H1 (cell line): ENCODE results near the gene KANSL1L. TPM values are rescaled to one million over a fixed set of nuclear protein-coding genes. Genes with fewer than 3 reads are reported as not detected.

ENCODE experiments used
- ASH2L ChIP-seq: fragments of 200-600, 300-600 bp; sonication (generic); IDR thresholded peaks from one replicate; pipeline ENCODE4 v1.7.1; 2017; ENCODE audit warnings: low read length
- CBX8 ChIP-seq: fragments of 300-800, 300-1000 bp; sonication (generic); IDR thresholded peaks from 2 replicates; pipeline ENCODE4 v1.7.1; 2016; ENCODE audit warnings: low read depth, low read length, borderline replicate concordance
- CREB1 ChIP-seq: IDR thresholded peaks from 2 replicates; pipeline ENCODE4 v1.6.1; 2012; ENCODE audit warnings: inconsistent platforms
- CTCF ChIP-seq, 3 experiments: IDR thresholded peaks; 1 replicate in 2 of 3; 2 replicates in 1 of 3; pipeline versions ENCODE4 v1.5.1 to v1.6.1; 2011; ENCODE audit warnings: low read length in 3 of 3, mild to moderate bottlenecking in 3 of 3, inconsistent platforms in 2 of 3, low read depth in 1 of 3, moderate library complexity in 1 of 3; ENCODE audit not compliant: insufficient read depth in 1 of 3; ENCODE audit errors: control extremely low read depth in 1 of 3
- EP300 ChIP-seq, 2 experiments: IDR thresholded peaks; 1 replicate in 1 of 2; 2 replicates in 1 of 2; pipeline ENCODE4 v1.6.1; 2011 to 2012; ENCODE audit warnings: low read depth in 2 of 2, low read length in 2 of 2, mild to moderate bottlenecking in 2 of 2, borderline replicate concordance in 1 of 2, inconsistent platforms in 1 of 2, moderate library complexity in 1 of 2
- GABPA ChIP-seq: IDR thresholded peaks from 2 replicates; pipeline ENCODE4 v1.6.1; 2011; ENCODE audit warnings: mild to moderate bottlenecking, low read length, moderate library complexity, borderline replicate concordance; ENCODE audit not compliant: insufficient read depth
- HDAC2 ChIP-seq, 2 experiments: fragments of 300-600 bp in 1 of 2; sonication (generic) in 1 of 2; IDR thresholded peaks; 2 replicates each; pipeline ENCODE4 v1.6.1; 2011 to 2012; ENCODE audit warnings: low read depth in 2 of 2, low read length in 2 of 2, mild to moderate bottlenecking in 2 of 2, moderate library complexity in 2 of 2, borderline replicate concordance in 1 of 2, inconsistent platforms in 1 of 2
- POLR2AphosphoS5 ChIP-seq: IDR thresholded peaks from 2 replicates; pipeline ENCODE4 v1.6.1; 2011; ENCODE audit warnings: low read depth, low read length
- TBP ChIP-seq: IDR thresholded peaks from 2 replicates; pipeline ENCODE4 v1.6.1; 2011; ENCODE audit warnings: low read depth, low read length, improper control_type of control experiment
- polyA plus RNA-seq, 7 experiments: library from polyadenylated mRNA; depleted of rRNA in 3 of 7; stranded (reverse) in 5 of 7; unstranded in 2 of 7; fragments of >200 nt in 5 of 7; fragments of 200-250 nt in 2 of 7; gene quantifications; 1 replicate in 5 of 7; 2 replicates in 1 of 7; 4 replicates in 1 of 7; pipeline versions ENCODE4 v1.2.1 to v1.2.3, GENCODE V29; 2011 to 2013; ENCODE audit warnings: missing spikeins in 2 of 7, mixed read lengths in 2 of 7
- total RNA-seq: library from RNA; stranded (reverse); fragmentation: NEBNext Ultra II Directional; extraction: Animal tissue kit (Norgen Biotek cat#: 25700); gene quantifications from 2 replicates; pipeline ENCODE4 v1.2.1, GENCODE V29; 2021
- TF ChIP-seq, protein P1 (sequence below): IDR thresholded peaks from 2 replicates; pipeline ENCODE4 v1.6.1; 2012; ENCODE audit warnings: inconsistent platforms

Gene KANSL1L
- total and polyA plus RNA-seq, 2 of the 8 experiments (the other 6 are each of a cell fraction or from before 2014, with no cell fraction given), result 5.4 to 17.2 TPM

- TF ChIP-seq EP300 (IDR thresholded peaks at IDR 0.05; ENCODE audit: borderline replicate concordance in 1 of 2, low read depth in 2 of 2, low read length in 2 of 2) (no peak), CREB1 (peak; percentile 50; the same call in 1 of the 2 replicates), HDAC2 (IDR thresholded peaks at IDR 0.05; ENCODE audit: borderline replicate concordance in 1 of 2, low read depth in 2 of 2, low read length in 2 of 2) (peak in 1 of 2 experiments; percentile 75; a peak in 1 of 4 replicates), CTCF (IDR thresholded peaks at IDR 0.05; ENCODE audit: control extremely low read depth in 1 of 3, insufficient read depth in 1 of 3, low read depth in 1 of 3, low read length in 3 of 3) (no peak), POLR2AphosphoS5 (peak; percentile 93), GABPA (peak; percentile 90), ASH2L (peak; percentile 92), TBP (peak; percentile 79), CBX8 (no peak)
- TF ChIP-seq, protein P1, sequence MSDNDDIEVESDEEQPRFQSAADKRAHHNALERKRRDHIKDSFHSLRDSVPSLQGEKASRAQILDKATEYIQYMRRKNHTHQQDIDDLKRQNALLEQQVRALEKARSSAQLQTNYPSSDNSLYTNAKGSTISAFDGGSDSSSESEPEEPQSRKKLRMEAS, result peak; percentile 82
Measured at GRCh38 chr2:210002158-210003157, 168.8 kb downstream of the KANSL1L start, which contains the start of gene RPE (continued).
